Peyer's patch (tissue), 4 donors: ENCODE measurements around the gene KCNJ8.

Experiments
- CTCF ChIP-seq, 6 experiments: fragments of 450-650 bp in 4 of 6; fragments of 200-600 bp in 2 of 6; sonication (generic) in 1 of 6; IDR thresholded peaks; one replicate each; pipeline ENCODE4 v1.5.1; 2017 to 2019; ENCODE audit warnings: antibody characterized with exemption in 6 of 6, mild to moderate bottlenecking in 3 of 6, moderate library complexity in 1 of 6
- POLR2A ChIP-seq, 2 donors: fragments of 450-650 bp; IDR thresholded peaks; one replicate each; pipeline ENCODE4 v1.5.1; 2017; ENCODE audit warnings: antibody characterized with exemption in 2 of 2, mild to moderate bottlenecking in 2 of 2, moderate library complexity in 2 of 2

DNA sequence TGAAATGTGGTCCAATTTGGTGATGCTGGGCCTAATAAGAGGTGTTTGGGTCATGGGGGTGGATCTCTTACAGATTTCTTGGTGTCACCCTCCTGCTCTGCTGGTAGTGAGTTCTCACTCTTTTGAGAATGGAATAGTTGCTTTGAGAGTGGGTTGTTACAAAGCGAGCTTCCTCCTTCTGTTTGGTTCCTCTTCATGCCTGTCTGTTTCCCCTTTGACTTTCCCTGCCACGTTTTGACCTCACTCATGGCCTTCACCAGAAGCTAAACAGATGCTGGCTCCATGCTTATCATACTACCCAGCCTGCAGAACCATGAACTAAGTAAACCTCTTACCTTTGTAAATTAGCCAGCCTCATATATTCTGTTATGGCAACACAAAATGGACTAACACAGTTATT is 59.1 kb downstream of the KCNJ8 start:
- no peak for TF ChIP-seq CTCF (IDR thresholded peaks at IDR 0.05)
- no peak for TF ChIP-seq POLR2A (IDR thresholded peaks at IDR 0.05)
